Thyroid gland (tissue), 4 donors: ENCODE measurements around the gene MYO1D.

ENCODE experiments used
- CTCF ChIP-seq, 6 experiments: fragments of 200-600 bp in 3 of 6; fragments of 450-650 bp in 3 of 6; sonication (generic) in 3 of 6; IDR thresholded peaks; one replicate each; pipeline ENCODE4 v1.5.1; 2016 to 2019; ENCODE audit warnings: antibody characterized with exemption in 6 of 6, mild to moderate bottlenecking in 2 of 6, inconsistent platforms in 1 of 6, moderate library complexity in 1 of 6
- POLR2A ChIP-seq, 2 donors: fragments of 450-650 bp; IDR thresholded peaks; one replicate each; pipeline ENCODE4 v1.6.1; 2017; ENCODE audit warnings: antibody characterized with exemption in 2 of 2, mild to moderate bottlenecking in 2 of 2, moderate library complexity in 1 of 2

- no peak for TF ChIP-seq CTCF (IDR thresholded peaks at IDR 0.05)
- TF ChIP-seq POLR2A (IDR thresholded peaks at IDR 0.05) = no peak
These were observed 385.3 kb downstream of the MYO1D start for GRCh38 chr17:32491371-32492263.
